Measurements from ENCODE around the gene USP47. TPM values are rescaled to one million over a fixed set of nuclear protein-coding genes. Genes with fewer than 3 reads are reported as not detected.

The USP47 gene
- total and polyA plus RNA-seq, 9 of the 15 experiments (the other 6 are each of a cell fraction or from before 2014, with no cell fraction given) = 13.1 to 63.6 (median 34.7) TPM

GRCh38 chr11:11810764-11811726, 30.7 kb upstream of the USP47 start (continued):
- TF ChIP-seq AFF4 (CRISPR knock-in tag; IDR thresholded peaks at IDR 0.05) = no peak
- no peak for TF ChIP-seq DIDO1 (tag; IDR thresholded peaks at IDR 0.05; ENCODE audit: low read depth)
- no peak for TF ChIP-seq ATF6 (CRISPR knock-in tag; IDR thresholded peaks at IDR 0.05)
- no peak for TF ChIP-seq TFE3 (CRISPR knock-in tag; IDR thresholded peaks at IDR 0.05)
- no peak for TF ChIP-seq GTF2E2 (tag; IDR thresholded peaks at IDR 0.05)
- no peak for TF ChIP-seq HLTF (IDR thresholded peaks at IDR 0.05)
- no peak for TF ChIP-seq CHD4 (IDR thresholded peaks at IDR 0.05; ENCODE audit: insufficient read depth, insufficient replicate concordance, low read depth, low read length, poor library complexity, severe bottlenecking)
- TF ChIP-seq TRIM28 (IDR thresholded peaks at IDR 0.05) = no peak
- no peak for TF ChIP-seq MXD1 (CRISPR knock-in tag; IDR thresholded peaks at IDR 0.05; ENCODE audit: borderline replicate concordance, poor library complexity, severe bottlenecking)
- no peak for TF ChIP-seq PRPF4 (IDR thresholded peaks at IDR 0.05; ENCODE audit: insufficient read depth, low read depth, low read length, poor library complexity, severe bottlenecking)
- TF ChIP-seq HDAC1 (IDR thresholded peaks at IDR 0.05) = no peak
- no peak for TF ChIP-seq BRF2 (IDR thresholded peaks at IDR 0.05; ENCODE audit: borderline replicate concordance, insufficient read depth, insufficient read length)
- no peak for TF ChIP-seq SMAD2 (IDR thresholded peaks at IDR 0.05; ENCODE audit: low read depth, low read length)
- no peak for TF ChIP-seq FOXK1 (CRISPR knock-in tag; IDR thresholded peaks at IDR 0.05; ENCODE audit: borderline replicate concordance)
